Measurements from ENCODE around the gene PRSS21.

The PRSS21 gene

DNA sequence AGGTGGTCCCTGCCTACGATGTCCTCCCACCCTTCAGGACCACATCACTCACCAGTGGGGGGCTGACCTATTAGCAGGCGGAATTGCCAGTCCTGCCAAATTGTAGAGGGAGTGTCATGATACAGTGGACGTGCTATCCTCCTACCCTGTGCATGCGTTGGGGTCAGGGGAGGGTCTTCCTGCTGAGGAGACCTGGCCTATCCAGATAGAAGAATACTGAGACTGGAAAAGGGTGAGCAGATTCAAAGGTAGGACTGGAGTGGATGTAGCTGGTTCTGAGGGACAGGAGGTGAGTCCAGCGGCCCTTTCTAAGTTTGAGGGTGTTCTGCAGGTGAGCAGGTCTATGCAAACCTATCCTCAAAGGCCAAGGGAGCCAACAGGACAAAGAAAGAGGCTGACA is 10.8 kb upstream of the PRSS21 start:
- no peak for DNase-seq (ENCODE audit: low spot score)

GRCh38 chr16:2808181-2808580 is 8.9 kb upstream of the PRSS21 start:
- DNase-seq (ENCODE audit: low spot score) = no peak

DNA sequence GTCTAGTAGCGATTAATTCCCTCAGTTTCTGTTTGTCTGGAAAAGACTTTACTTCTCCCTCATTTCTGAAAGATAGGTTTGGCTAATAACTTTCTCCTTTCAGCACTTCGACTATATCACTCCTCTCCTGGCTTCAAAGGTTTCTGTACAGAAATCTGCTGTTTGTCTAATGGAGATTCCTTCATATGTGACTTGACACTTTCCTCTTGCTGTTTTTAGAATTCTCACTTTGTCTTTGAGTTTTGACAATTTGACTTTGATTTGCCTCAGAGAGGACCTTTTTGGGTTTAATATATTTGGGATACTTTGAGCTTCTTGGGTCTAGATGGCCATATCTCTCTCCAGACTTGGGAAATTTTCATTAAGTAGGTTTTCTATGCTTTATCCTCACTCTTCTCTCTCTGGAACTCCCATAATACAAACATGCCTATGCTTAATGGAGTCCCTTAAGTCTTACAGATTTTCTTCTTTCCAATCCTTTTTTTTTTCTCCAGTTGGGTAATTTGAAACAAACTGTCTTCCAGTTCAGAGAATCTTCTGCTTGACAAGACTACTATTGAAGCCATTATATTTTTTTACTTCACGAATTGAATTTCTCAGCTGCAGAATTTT is 7.8 kb upstream of the PRSS21 start:
- DNase-seq (ENCODE audit: low spot score) = no peak

- no peak for DNase-seq (ENCODE audit: low spot score)
Observed at GRCh38 chr16:2810651-2811050, 6.4 kb upstream of the PRSS21 start.

GRCh38 chr16:2811703-2812471 is 5.2 kb upstream of the PRSS21 start:
- DNase-seq (ENCODE audit: low spot score) = no peak

- DNase-seq (ENCODE audit: low spot score) = no peak
Observed at GRCh38 chr16:2813771-2814221, 3.2 kb upstream of the PRSS21 start.

GRCh38 chr16:2814551-2815298 is 2.3 kb upstream of the PRSS21 start:
- no peak for DNase-seq (ENCODE audit: low spot score)

- no peak for DNase-seq (ENCODE audit: low spot score)
Observed at GRCh38 chr16:2815299-2815771, 1.7 kb upstream of the PRSS21 start.

DNA sequence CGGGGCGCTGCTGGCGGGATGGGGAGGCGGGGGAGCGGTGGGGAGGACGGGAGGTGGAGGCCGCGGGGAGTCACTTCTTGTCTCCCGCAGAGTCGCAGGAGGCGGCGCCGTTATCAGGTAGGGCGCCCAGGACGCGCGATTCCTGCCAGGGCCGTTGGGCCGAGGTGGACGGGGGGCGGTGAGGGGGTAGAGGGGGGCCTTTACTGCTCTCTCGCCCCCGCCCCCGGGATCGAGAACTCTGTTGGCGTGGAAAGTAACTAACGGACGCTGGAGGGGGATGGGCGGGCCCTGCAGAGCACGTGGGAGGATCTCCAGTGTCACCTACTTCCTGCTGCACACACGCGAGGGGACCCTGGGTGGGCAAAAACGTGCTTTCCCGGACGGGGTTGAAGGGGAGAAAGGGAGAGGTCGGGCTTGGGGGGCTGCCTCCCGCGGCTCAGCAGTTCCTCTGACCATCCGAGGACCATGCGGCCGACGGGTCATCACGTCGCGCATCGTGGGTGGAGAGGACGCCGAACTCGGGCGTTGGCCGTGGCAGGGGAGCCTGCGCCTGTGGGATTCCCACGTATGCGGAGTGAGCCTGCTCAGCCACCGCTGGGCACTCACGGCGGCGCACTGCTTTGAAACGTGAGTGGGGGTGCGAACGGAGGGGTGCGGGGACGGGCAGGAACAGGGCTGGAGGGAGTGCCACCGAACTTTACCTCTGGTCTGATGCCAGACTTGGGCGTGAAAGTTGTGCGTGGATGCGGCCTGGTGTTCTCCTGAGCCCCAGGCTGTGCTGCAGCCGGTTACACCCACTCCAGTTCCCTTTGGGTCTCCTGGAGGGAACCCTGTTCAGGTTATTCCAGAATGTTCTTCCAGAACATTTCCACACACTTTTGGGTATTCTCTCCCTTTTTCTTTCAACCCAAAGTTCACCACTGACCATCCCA is 569 bp downstream of the PRSS21 start:
- no peak for DNase-seq (ENCODE audit: low spot score)

DNA sequence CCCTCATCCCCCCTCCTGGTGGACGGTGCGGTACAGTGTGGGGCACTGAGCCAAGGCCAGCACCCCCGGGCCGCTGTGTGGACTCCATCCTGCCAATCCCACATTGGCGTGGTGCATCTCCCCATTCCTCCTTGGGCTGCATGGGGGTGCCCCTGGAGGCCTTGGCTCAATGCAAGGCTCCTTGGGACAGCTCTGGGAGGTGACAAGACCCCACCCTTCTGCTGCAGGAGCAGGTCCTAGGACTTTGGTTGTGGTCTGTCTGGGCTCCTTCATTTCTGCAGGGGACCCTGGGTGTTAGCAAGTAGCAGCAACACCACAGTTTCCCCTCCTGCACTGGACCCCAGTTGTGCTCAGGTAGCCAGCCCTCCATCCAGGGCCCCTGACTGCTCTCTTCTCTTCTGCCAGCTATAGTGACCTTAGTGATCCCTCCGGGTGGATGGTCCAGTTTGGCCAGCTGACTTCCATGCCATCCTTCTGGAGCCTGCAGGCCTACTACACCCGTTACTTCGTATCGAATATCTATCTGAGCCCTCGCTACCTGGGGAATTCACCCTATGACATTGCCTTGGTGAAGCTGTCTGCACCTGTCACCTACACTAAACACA is 1.3 kb downstream of the PRSS21 start:
- DNase-seq (ENCODE audit: low spot score) = no peak

- no peak for DNase-seq (ENCODE audit: low spot score)
Observed at GRCh38 chr16:2819179-2819938, 2.3 kb downstream of the PRSS21 start.

DNA sequence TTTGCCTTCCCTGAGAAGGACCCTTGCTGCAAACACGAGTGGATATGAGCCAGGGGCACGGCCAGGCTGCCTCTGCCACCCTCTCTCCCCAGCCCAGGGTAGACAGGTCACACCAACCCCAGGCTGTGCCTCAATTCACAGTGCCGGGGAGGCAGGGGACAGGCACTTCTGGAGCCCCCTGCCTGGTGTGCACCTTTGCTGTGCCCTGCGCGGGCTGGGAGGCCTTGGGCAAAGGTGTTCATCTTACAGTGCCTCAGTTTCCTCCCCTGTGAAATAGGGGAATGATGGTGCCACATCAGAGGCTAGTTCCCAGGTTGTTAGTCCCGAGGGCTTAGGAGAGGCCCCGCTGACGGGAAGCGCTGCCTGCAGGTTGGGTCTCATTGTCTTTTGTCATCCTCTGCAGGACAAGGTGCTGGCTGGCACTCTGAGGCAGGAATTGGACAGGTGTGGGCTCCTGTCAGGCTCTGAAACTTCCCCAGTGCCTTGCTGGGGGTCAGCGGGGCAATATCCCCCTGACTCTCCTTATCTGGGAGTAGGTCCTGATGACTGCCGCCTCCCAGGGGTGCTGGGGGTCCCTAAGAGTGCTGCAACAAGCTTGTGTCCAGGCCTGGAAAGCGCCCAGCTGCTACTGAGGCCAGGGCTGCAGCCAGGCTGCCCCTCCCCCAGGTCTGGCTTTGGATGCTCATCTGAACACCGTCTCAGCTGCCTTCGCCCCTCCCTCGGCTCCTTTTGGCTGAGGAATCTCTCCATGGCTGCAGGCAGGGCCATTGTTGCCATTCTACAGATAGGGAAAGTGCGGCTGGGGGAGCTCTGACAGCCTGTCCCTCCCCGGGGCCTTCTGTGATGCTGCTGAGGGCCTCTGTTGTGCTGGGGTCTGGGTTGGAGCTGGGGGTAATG is 3.1 kb downstream of the PRSS21 start:
- no peak for DNase-seq (ENCODE audit: low spot score)

DNA sequence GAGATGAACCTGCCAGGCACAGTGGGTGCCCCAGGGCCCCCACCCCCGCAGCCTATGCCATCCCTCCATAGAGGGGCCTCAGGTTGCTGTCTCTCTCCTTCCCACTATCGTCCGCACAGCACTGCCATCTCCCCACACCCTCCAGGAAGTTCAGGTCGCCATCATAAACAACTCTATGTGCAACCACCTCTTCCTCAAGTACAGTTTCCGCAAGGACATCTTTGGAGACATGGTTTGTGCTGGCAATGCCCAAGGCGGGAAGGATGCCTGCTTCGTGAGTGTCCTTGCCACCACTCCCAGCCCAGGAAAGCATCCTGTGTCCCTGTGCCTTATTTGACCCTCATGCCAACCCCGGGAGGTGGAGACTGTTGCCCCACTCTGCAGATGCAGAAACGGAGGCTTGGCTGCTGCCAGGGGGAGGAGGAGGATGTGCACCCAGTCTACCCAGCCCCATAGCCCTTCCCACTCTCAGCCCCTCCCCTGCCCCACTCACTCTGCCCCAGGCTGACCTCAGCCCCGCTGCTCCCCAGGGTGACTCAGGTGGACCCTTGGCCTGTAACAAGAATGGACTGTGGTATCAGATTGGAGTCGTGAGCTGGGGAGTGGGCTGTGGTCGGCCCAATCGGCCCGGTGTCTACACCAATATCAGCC is 3.9 kb downstream of the PRSS21 start:
- no peak for DNase-seq (ENCODE audit: low spot score)

GRCh38 chr16:2821487-2822157 is 4.6 kb downstream of the PRSS21 start:
- DNase-seq (ENCODE audit: low spot score) = no peak

- no peak for DNase-seq (ENCODE audit: low spot score)
Observed at GRCh38 chr16:2822158-2822495, 5.1 kb downstream of the PRSS21 start.

DNA sequence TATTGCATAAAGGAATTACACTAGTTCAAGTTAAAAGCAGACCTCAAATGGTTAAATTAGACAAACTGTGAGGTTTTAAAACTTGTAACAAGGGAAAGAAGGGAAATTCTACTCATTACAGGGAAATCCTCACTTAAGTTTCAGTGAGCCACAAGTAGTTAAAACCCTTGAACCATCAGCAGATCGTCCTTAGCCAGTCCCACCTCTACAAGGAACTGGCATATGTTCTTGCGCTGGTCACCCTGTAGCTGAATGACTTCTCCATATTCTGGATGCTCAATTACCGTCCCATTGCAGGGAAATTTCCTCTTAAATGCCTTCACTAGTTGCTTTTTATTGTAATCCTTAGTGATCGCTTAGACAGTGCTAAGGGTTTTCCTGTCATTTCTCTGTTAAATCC is 5.5 kb downstream of the PRSS21 start:
- DNase-seq (ENCODE audit: low spot score) = no peak

- DNase-seq (ENCODE audit: low spot score) = no peak
Observed at GRCh38 chr16:2824626-2825025, 7.6 kb downstream of the PRSS21 start.

GRCh38 chr16:2825049-2825742 is 8.2 kb downstream of the PRSS21 start:
- DNase-seq (ENCODE audit: low spot score) = no peak

All from kidney capillary endothelial cell (primary cell).